Measurements from ENCODE around the gene COX14.

- peak in 1 of 4 donors; percentile 48 for TF ChIP-seq POLR2A (IDR thresholded peaks at IDR 0.05)
- peak in 1 of 2 donors; percentile 47 for TF ChIP-seq POLR2AphosphoS5 (IDR thresholded peaks at IDR 0.05)
- TF ChIP-seq CTCF (IDR thresholded peaks at IDR 0.05) = no peak
- TF ChIP-seq EP300 (IDR thresholded peaks at IDR 0.05) = no peak
Observed at GRCh38 chr12:50103767-50104321, 8.2 kb upstream of the COX14 start, which contains the start of gene GPD1.
